ENCODE results near the gene PSMB8.

Gene PSMB8

DNA sequence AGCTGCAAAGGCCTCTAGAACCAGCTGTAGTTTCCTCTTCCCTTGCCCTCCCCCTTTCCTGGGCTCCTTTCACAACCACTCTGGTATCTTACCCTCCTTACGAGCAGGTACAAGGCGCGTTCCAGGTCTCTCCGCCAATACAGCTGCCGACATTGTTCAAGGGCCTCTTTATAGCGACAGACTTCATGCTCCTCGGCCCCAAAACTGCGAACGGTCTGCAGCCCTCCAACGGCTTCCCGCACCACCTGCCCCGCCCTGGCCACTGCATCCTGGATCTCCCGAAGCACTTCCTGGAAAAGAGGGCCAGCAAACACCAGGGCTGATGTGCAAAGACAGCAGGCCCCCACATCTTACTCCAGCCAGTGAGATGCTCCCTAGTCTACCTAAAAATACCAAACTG lies 11.3 kb downstream of the PSMB8 start:
- H3K4me3 ChIP-seq (ENCODE audit: low read length) = no peak overlapping the region
- no peak overlapping the region for H2AK5ac ChIP-seq (ENCODE audit: low read length)
- no peak overlapping the region for H3K18ac ChIP-seq (ENCODE audit: low read length)
- no CpG with 5 or more reads among the region's 13 CpGs for whole genome bisulfite sequencing (ENCODE audit: extremely low coverage, insufficient coverage, low lambda C conversion rate)
- no peak for DNase-seq
- no peak overlapping the region for H3K4ac ChIP-seq (ENCODE audit: low read depth, low read length)
- H3K4me1 ChIP-seq (ENCODE audit: control insufficient read depth, low read depth, low read length) = no peaks in the 10 kb centered on the region
- no peak overlapping the region for H2BK15ac ChIP-seq (replicated peaks; ENCODE audit: low read depth)
- no peaks in the 10 kb centered on the region for H3K79me1 ChIP-seq (ENCODE audit: low read length)
- no peaks in the 10 kb centered on the region for H3K27me3 ChIP-seq (ENCODE audit: insufficient read depth, low read length, poor library complexity)
- H4K8ac ChIP-seq (ENCODE audit: low read depth, low read length) = no peak overlapping the region
- H2BK5ac ChIP-seq (ENCODE audit: low read length) = no peak overlapping the region
- H4K5ac ChIP-seq (ENCODE audit: low read length) = no peak overlapping the region
- H3K27ac ChIP-seq (ENCODE audit: low read depth, low read length) = no peak overlapping the region
- no peaks in the 10 kb centered on the region for H3K36me3 ChIP-seq (ENCODE audit: control insufficient read depth, insufficient read depth, low read length)
- H3K4me2 ChIP-seq (ENCODE audit: low read length) = no peak overlapping the region
- no peak overlapping the region for H2BK120ac ChIP-seq (ENCODE audit: low read depth, low read length)
- no peaks in the 10 kb centered on the region for H3K79me2 ChIP-seq (ENCODE audit: control insufficient read depth, insufficient read depth, low read length)
- H3K9ac ChIP-seq (ENCODE audit: low read length) = no peak overlapping the region
- H3K23ac ChIP-seq (ENCODE audit: low read length) = no peak overlapping the region
- no peak overlapping the region for H3K56ac ChIP-seq (ENCODE audit: low read length)

DNA sequence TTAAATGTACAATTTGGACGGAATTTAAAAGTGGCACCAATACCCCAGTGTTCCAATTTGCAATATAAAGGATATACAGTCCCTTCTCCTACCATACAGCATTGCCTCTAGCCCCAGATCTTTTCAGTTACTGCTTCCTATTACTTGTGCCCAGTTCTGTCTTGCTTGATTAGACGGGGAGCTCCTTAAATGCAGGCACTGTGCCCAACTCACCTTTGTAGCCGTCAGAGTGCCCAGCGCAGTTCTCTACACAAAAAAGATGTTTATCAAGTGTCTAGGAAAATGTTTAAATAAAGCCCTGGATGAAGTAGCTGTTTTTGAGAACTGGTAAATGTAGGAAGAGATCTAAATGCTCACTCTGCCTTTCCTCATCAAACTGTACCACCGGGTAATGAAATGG lies 12.9 kb downstream of the PSMB8 start:
- Histone ChIP-seq H3K4ac (ENCODE audit: low read depth, low read length) (no peak overlapping the region), H3K4me1 (ENCODE audit: control insufficient read depth, low read depth, low read length) (no peaks in the 10 kb centered on the region), H2BK5ac (ENCODE audit: low read length) (no peak overlapping the region), H2BK120ac (ENCODE audit: low read depth, low read length) (no peak overlapping the region), H3K18ac (ENCODE audit: low read length) (no peak overlapping the region), H3K9ac (ENCODE audit: low read length) (no peak overlapping the region), H2BK15ac (replicated peaks; ENCODE audit: low read depth) (no peak overlapping the region), H3K79me1 (ENCODE audit: low read length) (no peaks in the 10 kb centered on the region), H2AK5ac (ENCODE audit: low read length) (no peak overlapping the region), H3K27me3 (ENCODE audit: insufficient read depth, low read length, poor library complexity) (no peaks in the 10 kb centered on the region), H4K5ac (ENCODE audit: low read length) (no peak overlapping the region), H3K79me2 (ENCODE audit: control insufficient read depth, insufficient read depth, low read length) (no peaks in the 10 kb centered on the region), H4K8ac (ENCODE audit: low read depth, low read length) (no peak overlapping the region), H3K4me2 (ENCODE audit: low read length) (no peak overlapping the region), H3K23ac (ENCODE audit: low read length) (no peak overlapping the region), H3K36me3 (ENCODE audit: control insufficient read depth, insufficient read depth, low read length) (no peaks in the 10 kb centered on the region), H3K4me3 (ENCODE audit: low read length) (no peak overlapping the region), H3K27ac (ENCODE audit: low read depth, low read length) (no peak overlapping the region), H3K56ac (ENCODE audit: low read length) (no peak overlapping the region)
- no CpG with 5 or more reads among the region's 5 CpGs for WGBS (ENCODE audit: extremely low coverage, insufficient coverage, low lambda C conversion rate)
- DNase-seq = no peak

DNA sequence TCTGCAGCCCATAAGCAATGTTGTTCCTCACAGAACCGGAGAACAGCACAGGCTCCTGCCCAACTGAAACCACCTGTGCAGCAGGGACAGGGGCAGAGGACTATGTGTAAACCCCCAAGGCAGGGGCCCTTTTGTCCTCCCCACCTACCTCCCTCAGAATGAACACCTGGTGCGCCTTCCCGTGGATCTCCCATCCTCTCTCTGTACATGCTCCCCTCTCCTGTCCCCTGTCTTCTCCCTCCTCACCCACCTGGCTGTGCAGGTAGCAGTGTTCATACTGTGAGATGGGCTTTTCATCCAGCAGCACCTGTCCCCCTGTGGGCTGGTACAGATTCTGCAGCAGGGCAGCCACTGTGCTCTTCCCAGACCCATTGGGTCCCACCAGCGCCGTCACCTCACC lies 13.8 kb downstream of the PSMB8 start:
- Histone ChIP-seq H3K27me3 (ENCODE audit: insufficient read depth, low read length, poor library complexity) (no peaks in the 10 kb centered on the region), H3K36me3 (ENCODE audit: control insufficient read depth, insufficient read depth, low read length) (no peaks in the 10 kb centered on the region), H2BK120ac (ENCODE audit: low read depth, low read length) (no peak overlapping the region), H3K4me1 (ENCODE audit: control insufficient read depth, low read depth, low read length) (no peaks in the 10 kb centered on the region), H3K4me2 (ENCODE audit: low read length) (no peak overlapping the region), H3K79me1 (ENCODE audit: low read length) (no peaks in the 10 kb centered on the region), H3K27ac (ENCODE audit: low read depth, low read length) (no peak overlapping the region), H3K79me2 (ENCODE audit: control insufficient read depth, insufficient read depth, low read length) (no peaks in the 10 kb centered on the region), H4K8ac (ENCODE audit: low read depth, low read length) (no peak overlapping the region), H4K5ac (ENCODE audit: low read length) (no peak overlapping the region), H3K9ac (ENCODE audit: low read length) (no peak overlapping the region), H2AK5ac (ENCODE audit: low read length) (no peak overlapping the region), H3K4me3 (ENCODE audit: low read length) (no peak overlapping the region), H3K23ac (ENCODE audit: low read length) (no peak overlapping the region), H3K56ac (ENCODE audit: low read length) (no peak overlapping the region), H3K4ac (ENCODE audit: low read depth, low read length) (no peak overlapping the region), H2BK5ac (ENCODE audit: low read length) (no peak overlapping the region), H2BK15ac (replicated peaks; ENCODE audit: low read depth) (no peak overlapping the region), H3K18ac (ENCODE audit: low read length) (no peak overlapping the region)
- no CpG with 5 or more reads among the region's 5 CpGs for WGBS (ENCODE audit: extremely low coverage, insufficient coverage, low lambda C conversion rate)
- no peak for DNase-seq

DNA sequence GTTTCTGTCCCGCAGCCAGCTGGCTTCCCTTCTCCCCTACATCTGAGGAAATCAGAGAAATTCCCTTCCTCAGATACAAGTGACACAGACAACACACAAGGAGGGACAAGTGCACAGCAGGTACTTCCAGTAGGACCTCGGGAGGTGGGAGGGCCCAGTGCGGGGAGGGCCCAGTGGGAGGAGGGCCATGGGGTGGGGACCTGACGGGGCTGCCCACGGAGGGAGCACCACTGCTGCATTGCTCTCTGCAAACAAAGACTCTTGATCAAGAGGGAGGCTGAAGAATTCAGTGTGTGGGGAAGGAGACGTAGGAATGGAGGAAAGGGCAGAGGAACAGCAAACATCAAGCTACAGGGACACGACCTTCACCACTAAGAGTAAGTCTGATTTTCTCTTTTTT lies 14.4 kb downstream of the PSMB8 start:
- no peak overlapping the region for H4K8ac ChIP-seq (ENCODE audit: low read depth, low read length)
- no peak overlapping the region for H3K4me2 ChIP-seq (ENCODE audit: low read length)
- no CpG with 5 or more reads among the region's 7 CpGs for WGBS (ENCODE audit: extremely low coverage, insufficient coverage, low lambda C conversion rate)
- no peak overlapping the region for H2BK15ac ChIP-seq (replicated peaks; ENCODE audit: low read depth)
- no peak overlapping the region for H3K23ac ChIP-seq (ENCODE audit: low read length)
- H3K36me3 ChIP-seq (ENCODE audit: control insufficient read depth, insufficient read depth, low read length) = no peaks in the 10 kb centered on the region
- peak; percentile 5 for DNase-seq
- H3K79me1 ChIP-seq (ENCODE audit: low read length) = no peaks in the 10 kb centered on the region
- H3K27ac ChIP-seq (ENCODE audit: low read depth, low read length) = no peak overlapping the region
- H2BK120ac ChIP-seq (ENCODE audit: low read depth, low read length) = no peak overlapping the region
- H3K27me3 ChIP-seq (ENCODE audit: insufficient read depth, low read length, poor library complexity) = no peaks in the 10 kb centered on the region
- H3K56ac ChIP-seq (ENCODE audit: low read length) = no peak overlapping the region
- H3K4me3 ChIP-seq (ENCODE audit: low read length) = no peak overlapping the region
- no peak overlapping the region for H2BK5ac ChIP-seq (ENCODE audit: low read length)
- no peaks in the 10 kb centered on the region for H3K4me1 ChIP-seq (ENCODE audit: control insufficient read depth, low read depth, low read length)
- no peak overlapping the region for H4K5ac ChIP-seq (ENCODE audit: low read length)
- H3K4ac ChIP-seq (ENCODE audit: low read depth, low read length) = no peak overlapping the region
- no peak overlapping the region for H3K18ac ChIP-seq (ENCODE audit: low read length)
- no peaks in the 10 kb centered on the region for H3K79me2 ChIP-seq (ENCODE audit: control insufficient read depth, insufficient read depth, low read length)
- H3K9ac ChIP-seq (ENCODE audit: low read length) = no peak overlapping the region
- H2AK5ac ChIP-seq (ENCODE audit: low read length) = no peak overlapping the region

DNA sequence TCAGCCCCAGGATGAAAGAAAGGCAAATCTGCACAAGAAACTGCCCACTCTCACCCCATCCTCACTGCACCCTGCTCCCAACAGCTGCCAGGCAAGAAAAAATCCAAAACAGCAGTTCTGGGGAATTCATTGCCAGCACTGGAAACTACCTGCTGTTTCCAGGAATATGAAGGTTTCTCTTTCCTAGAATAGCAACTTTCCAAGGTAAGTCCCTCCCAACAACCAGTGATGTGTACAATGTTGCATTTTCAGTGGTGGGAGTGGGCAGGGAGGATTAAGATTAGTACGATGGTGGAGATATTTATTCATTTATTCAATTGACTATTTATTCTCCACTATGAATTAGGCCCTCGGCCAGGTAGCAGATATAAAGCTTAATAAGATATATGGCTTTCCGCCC lies 16.8 kb downstream of the PSMB8 start:
- H3K79me1 ChIP-seq (ENCODE audit: low read length) = no peaks in the 10 kb centered on the region
- no peak overlapping the region for H3K27ac ChIP-seq (ENCODE audit: low read depth, low read length)
- no peak overlapping the region for H4K8ac ChIP-seq (ENCODE audit: low read depth, low read length)
- H3K36me3 ChIP-seq (ENCODE audit: control insufficient read depth, insufficient read depth, low read length) = no peaks in the 10 kb centered on the region
- H3K9ac ChIP-seq (ENCODE audit: low read length) = no peak overlapping the region
- H3K23ac ChIP-seq (ENCODE audit: low read length) = no peak overlapping the region
- no peak for DNase-seq
- WGBS (ENCODE audit: extremely low coverage, insufficient coverage, low lambda C conversion rate) = no CpG with 5 or more reads among the region's 3 CpGs
- H2BK5ac ChIP-seq (ENCODE audit: low read length) = no peak overlapping the region
- H2BK15ac ChIP-seq (replicated peaks; ENCODE audit: low read depth) = no peak overlapping the region
- no peak overlapping the region for H2AK5ac ChIP-seq (ENCODE audit: low read length)
- no peak overlapping the region for H2BK120ac ChIP-seq (ENCODE audit: low read depth, low read length)
- no peaks in the 10 kb centered on the region for H3K27me3 ChIP-seq (ENCODE audit: insufficient read depth, low read length, poor library complexity)
- H3K4me2 ChIP-seq (ENCODE audit: low read length) = no peak overlapping the region
- no peak overlapping the region for H3K18ac ChIP-seq (ENCODE audit: low read length)
- H4K5ac ChIP-seq (ENCODE audit: low read length) = no peak overlapping the region
- H3K56ac ChIP-seq (ENCODE audit: low read length) = no peak overlapping the region
- no peak overlapping the region for H3K4ac ChIP-seq (ENCODE audit: low read depth, low read length)
- no peaks in the 10 kb centered on the region for H3K79me2 ChIP-seq (ENCODE audit: control insufficient read depth, insufficient read depth, low read length)
- no peak overlapping the region for H3K4me3 ChIP-seq (ENCODE audit: low read length)
- H3K4me1 ChIP-seq (ENCODE audit: control insufficient read depth, low read depth, low read length) = no peaks in the 10 kb centered on the region

DNA sequence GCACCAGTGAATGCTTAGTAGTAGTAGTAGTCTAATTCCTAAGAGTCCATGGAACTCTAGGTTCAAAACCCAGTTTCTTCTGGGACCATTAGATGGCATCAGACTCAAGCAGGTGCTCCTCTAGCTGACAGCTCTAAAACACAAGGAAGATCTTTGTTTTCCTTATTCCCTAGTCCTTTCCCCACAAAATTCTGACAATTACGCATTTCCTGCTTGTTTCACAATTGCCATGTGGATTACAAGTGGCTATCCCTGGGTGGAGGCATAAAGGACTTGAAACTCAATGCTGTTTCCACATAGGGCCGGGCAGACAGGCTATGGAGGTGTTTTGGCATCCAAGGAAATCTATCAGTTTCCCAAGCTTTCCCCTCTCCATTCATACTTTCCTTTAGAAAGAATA lies 17.9 kb downstream of the PSMB8 start:
- Histone ChIP-seq H3K56ac (ENCODE audit: low read length) (no peak overlapping the region), H3K79me2 (ENCODE audit: control insufficient read depth, insufficient read depth, low read length) (no peaks in the 10 kb centered on the region), H2BK5ac (ENCODE audit: low read length) (no peak overlapping the region), H3K27me3 (ENCODE audit: insufficient read depth, low read length, poor library complexity) (no peaks in the 10 kb centered on the region), H3K18ac (ENCODE audit: low read length) (no peak overlapping the region), H3K4ac (ENCODE audit: low read depth, low read length) (no peak overlapping the region), H2AK5ac (ENCODE audit: low read length) (no peak overlapping the region), H4K8ac (ENCODE audit: low read depth, low read length) (no peak overlapping the region), H4K5ac (ENCODE audit: low read length) (no peak overlapping the region), H3K4me2 (ENCODE audit: low read length) (no peak overlapping the region), H3K36me3 (ENCODE audit: control insufficient read depth, insufficient read depth, low read length) (no peaks in the 10 kb centered on the region), H3K27ac (ENCODE audit: low read depth, low read length) (no peak overlapping the region), H3K4me3 (ENCODE audit: low read length) (no peak overlapping the region), H3K79me1 (ENCODE audit: low read length) (no peaks in the 10 kb centered on the region), H2BK120ac (ENCODE audit: low read depth, low read length) (no peak overlapping the region), H3K23ac (ENCODE audit: low read length) (no peak overlapping the region), H2BK15ac (replicated peaks; ENCODE audit: low read depth) (no peak overlapping the region), H3K9ac (ENCODE audit: low read length) (no peak overlapping the region), H3K4me1 (ENCODE audit: control insufficient read depth, low read depth, low read length) (no peaks in the 10 kb centered on the region)
- no CpG with 5 or more reads among the region's 2 CpGs for WGBS (ENCODE audit: extremely low coverage, insufficient coverage, low lambda C conversion rate)
- peak; percentile 60 for DNase-seq

All from mesendoderm (in vitro differentiated cells).